Fibroblast of skin of abdomen (primary cell): Measurements from ENCODE around the gene ANGPTL5.
"Not testable (repeated sequence)": the region's sequence is repeated elsewhere in the genome, so short reads cannot be mapped to it uniquely, and the experiment has no call there.

Experiments used
- DNase-seq: peaks from one replicate; pipeline ENCODE4 v3.0.0-alpha.2; 2013

ANGPTL5 gene

DNA sequence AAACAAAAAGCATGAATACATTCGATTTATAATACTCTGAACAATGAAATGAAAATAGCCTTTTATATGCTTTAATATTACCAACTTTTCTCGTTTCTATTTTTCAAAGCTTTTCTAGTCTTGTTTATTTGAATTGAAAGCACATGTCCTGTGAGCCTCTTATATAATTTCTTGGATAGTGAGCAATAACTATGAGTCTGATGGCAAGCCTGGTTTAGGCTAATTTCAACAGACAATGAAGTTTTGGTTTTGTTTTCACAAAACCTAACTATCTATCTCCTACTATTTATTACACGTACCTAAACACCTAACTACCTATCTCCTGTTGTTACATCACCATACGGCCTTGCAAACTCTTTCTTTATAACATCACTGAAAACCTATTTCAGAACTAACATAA is 30.7 kb downstream of the ANGPTL5 start:
- DNase-seq: no peak

- no peak for DNase-seq
These were observed 34.7 kb downstream of the ANGPTL5 start for GRCh38 chr11:101881586-101881985.

GRCh38 chr11:101880222-101880621 is 36.1 kb downstream of the ANGPTL5 start:
- DNase-seq: peak; percentile 72

DNA sequence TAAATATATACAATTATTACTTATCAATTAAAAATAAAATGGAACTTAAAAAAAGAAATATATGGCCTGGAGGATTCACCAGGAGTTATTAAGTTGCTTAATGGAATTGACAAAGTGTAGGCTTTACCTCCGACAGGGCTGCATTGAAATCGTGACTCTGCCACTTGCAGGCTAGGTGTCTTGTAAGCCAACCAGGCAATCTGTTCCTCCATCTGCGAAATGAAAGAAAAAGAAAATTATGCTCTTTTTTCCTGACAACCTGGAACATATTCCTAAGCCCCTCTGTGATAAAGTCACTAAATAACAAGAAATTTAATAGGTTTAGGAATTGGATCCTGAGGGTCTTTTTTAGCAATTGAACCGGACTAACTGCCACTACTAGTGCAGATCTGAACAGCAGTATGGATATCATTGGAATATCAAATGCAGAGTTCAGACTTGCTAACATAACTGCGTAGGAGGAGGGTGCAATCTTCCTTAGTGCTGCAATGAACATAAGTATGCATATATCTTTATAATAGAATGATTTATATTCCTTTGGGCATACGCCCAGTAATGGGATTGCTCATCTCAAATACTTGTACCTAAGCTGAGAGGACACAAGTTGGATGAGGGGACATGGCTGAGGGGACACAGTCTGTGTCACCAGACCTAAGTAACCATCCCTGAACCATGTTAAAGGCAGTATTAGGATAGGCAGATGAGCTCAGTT is 44.0 kb downstream of the ANGPTL5 start:
- DNase-seq: peak; percentile 37

GRCh38 chr11:101870510-101870909 is 45.8 kb downstream of the ANGPTL5 start:
- DNase-seq: peak; percentile 67

- DNase-seq: peak; percentile 21
These were observed 48.4 kb downstream of the ANGPTL5 start for GRCh38 chr11:101867951-101868350.

DNA sequence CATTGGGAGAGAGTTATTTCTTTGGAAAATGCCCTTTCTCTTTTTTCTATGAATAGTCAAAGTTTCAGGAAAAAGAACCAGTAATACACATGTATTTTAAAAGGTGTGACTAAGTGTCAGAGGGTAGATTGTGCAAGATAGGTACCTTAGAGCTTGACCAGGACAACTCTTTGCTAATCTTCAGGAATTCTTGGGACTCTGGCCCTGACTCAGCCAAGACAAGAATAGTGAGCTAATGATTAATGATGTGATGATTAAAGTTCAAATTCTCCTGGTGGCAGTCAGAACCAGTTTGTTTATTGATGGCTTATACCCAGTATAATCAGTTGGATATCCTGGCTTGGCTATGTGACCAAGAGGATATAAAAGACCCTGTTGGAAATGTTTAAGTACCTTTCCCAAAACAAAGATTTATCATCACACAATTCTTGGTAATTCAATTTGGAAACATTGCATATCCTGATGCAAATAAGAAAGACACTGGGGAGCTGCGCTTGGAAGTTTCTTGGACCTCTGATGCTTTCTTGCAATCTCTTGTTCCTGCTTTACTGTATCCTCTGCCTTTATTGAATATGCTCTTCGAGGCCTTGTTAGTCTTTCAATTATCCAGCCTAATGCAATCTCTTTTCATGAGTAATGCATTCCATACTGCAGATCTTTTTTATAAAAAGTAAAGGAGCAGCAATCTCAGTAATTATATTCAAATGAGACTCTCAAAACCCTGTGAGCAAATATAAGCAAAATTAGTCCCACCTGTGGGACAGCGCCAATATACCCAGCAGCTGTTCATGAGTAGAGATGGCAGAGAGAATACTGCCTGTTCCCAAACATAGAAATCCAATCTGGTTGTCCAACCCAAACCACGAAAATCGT is 49.5 kb downstream of the ANGPTL5 start:
- peak; percentile 61 for DNase-seq

DNA sequence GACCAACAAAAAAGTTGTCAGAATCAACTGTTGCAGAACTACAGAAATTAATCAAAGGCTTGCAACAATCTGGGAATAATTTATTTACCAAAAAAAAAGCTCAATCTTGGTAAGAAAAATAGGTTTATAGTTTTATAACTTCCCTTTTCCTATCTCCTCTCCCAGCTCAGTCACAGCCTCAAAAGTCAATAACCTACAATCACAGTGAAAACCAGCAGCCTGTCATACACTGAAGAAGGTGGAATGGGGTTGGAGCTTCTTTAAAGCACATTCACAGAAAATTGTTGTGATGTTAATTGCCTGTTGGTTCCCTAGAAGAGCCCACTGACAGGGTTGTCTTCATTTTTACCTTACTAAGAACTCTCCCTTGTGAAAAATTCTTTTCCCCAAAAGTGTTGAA is 52.2 kb downstream of the ANGPTL5 start:
- DNase-seq: no peak

GRCh38 chr11:101863361-101863760 is 53.0 kb downstream of the ANGPTL5 start:
- peak; percentile 91 for DNase-seq

- DNase-seq: peak; percentile 89
These were observed 53.7 kb downstream of the ANGPTL5 start for GRCh38 chr11:101862391-101863233.

DNA sequence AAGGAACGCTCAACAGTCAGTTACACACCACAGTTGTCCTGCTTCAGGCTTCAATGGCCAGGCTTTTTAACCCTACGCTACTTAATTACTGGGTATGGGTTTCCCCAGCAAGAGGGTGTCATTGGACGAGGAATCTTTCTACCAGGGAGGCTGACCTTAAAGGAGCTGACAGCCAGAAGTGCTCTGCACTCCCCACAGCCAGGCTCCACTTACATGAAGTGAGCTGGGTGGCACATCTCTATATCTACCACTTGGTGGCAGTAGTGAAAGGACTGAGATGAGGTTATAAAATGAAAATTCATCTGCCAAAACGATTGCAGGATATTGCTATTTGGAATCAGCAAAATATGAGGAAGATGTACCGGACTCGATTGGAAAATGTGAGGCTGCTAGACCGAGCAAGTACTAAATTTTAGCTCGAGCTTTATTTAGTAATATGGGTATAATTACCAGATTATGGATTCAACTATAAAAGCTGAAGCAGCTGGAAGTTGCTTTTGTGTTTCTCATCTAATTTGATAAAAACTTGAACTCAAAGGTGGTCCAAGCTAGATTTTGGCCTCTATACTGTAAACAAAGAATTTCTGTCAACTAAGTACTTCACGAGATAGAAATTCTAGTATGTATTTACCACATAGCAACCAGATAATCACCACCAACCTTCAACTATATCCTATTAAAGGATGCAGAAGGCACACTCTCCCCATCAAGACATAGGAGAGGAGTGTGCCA is 55.5 kb downstream of the ANGPTL5 start:
- peak; percentile 70 for DNase-seq

- not testable (repeated sequence) for DNase-seq
These were observed 64.1 kb downstream of the ANGPTL5 start for GRCh38 chr11:101852260-101852659.

- peak; percentile 14 for DNase-seq
These were observed 68.1 kb downstream of the ANGPTL5 start for GRCh38 chr11:101848262-101848661.

- no peak for DNase-seq
These were observed 71.7 kb downstream of the ANGPTL5 start for GRCh38 chr11:101844608-101845007.

- no peak for DNase-seq
These were observed 75.6 kb downstream of the ANGPTL5 start for GRCh38 chr11:101840704-101841103.
